Measurements from ENCODE around the gene FAM53A. TPM values are rescaled to one million over a fixed set of nuclear protein-coding genes. Genes with fewer than 3 reads are reported as not detected.

FAM53A gene
- total RNA-seq, 1 experiment from 2014 or later, result 3.1 TPM

- BruUV-seq (replicated peaks), result no TSS peak
- CTCF ChIA-PET, result no interaction called here
Observed at GRCh38 chr4:1668488-1668840, 15.6 kb downstream of the FAM53A start.

GRCh38 chr4:1667273-1667672, 16.8 kb downstream of the FAM53A start:
- Histone ChIP-seq H3K4me3 (ENCODE audit: low read length) (no peak overlapping the region), H3K27ac (ENCODE audit: low read length) (no peak overlapping the region), H3K4me1 (ENCODE audit: insufficient read depth, low read length) (no peaks in the 10 kb centered on the region), H3K27me3 (ENCODE audit: low read length) (no peaks in the 10 kb centered on the region), H3K36me3 (ENCODE audit: low read depth, low read length) (no peaks in the 10 kb centered on the region), H3K9me3 (ENCODE audit: low read length) (no peaks in the 10 kb centered on the region), H3F3A (ENCODE audit: low read length, unreplicated experiment) (no peaks in the 10 kb centered on the region), H4K20me1 (ENCODE audit: low read length) (no peaks in the 10 kb centered on the region), H3K9ac (ENCODE audit: low read length) (no peak overlapping the region), H3K79me2 (ENCODE audit: low read length) (no peaks in the 10 kb centered on the region), H3K9me2 (replicated peaks; ENCODE audit: low read length) (no peaks in the 10 kb centered on the region), H2AFZ (ENCODE audit: low read length) (no peak overlapping the region), H3K4me2 (ENCODE audit: low read length) (no peak overlapping the region)
- no peak for DNase-seq
- ChIA-PET CTCF (no interaction called here), POLR2A (ENCODE audit: unreplicated experiment) (no interaction called here)
- intact Hi-C loops (cut with micrococcal nuclease), result no loop called here
- ATAC-seq, result no peak
- no TSS peak for BruUV-seq (replicated peaks)
- TF ChIP-seq EZH2phosphoT487 (IDR thresholded peaks at IDR 0.05; ENCODE audit: borderline replicate concordance, low read length) (no peak), EZH2 (IDR thresholded peaks at IDR 0.05; ENCODE audit: low read length, unreplicated experiment) (no peak), CTCF (conservative IDR thresholded peaks at IDR 0.05; ENCODE audit: low read depth, low read length) (no peak)

More at GRCh38 chr4:1668488-1668840, 15.6 kb downstream of the FAM53A start:
- H3K4me2 ChIP-seq (ENCODE audit: low read length), result no peak overlapping the region
- no peaks in the 10 kb centered on the region for H3K9me2 ChIP-seq (replicated peaks; ENCODE audit: low read length)
- no peaks in the 10 kb centered on the region for H3F3A ChIP-seq (ENCODE audit: low read length, unreplicated experiment)
- no peaks in the 10 kb centered on the region for H4K20me1 ChIP-seq (ENCODE audit: low read length)
- no peak for DNase-seq
- intact Hi-C loops (cut with micrococcal nuclease), result no loop called here
- no peaks in the 10 kb centered on the region for H3K9me3 ChIP-seq (ENCODE audit: low read length)
- no peaks in the 10 kb centered on the region for H3K4me1 ChIP-seq (ENCODE audit: insufficient read depth, low read length)
- ATAC-seq, result no peak
- no peak overlapping the region for H3K9ac ChIP-seq (ENCODE audit: low read length)
- TF ChIP-seq CTCF (conservative IDR thresholded peaks at IDR 0.05; ENCODE audit: low read depth, low read length) (no peak), EZH2 (IDR thresholded peaks at IDR 0.05; ENCODE audit: low read length, unreplicated experiment) (no peak), EZH2phosphoT487 (IDR thresholded peaks at IDR 0.05; ENCODE audit: borderline replicate concordance, low read length) (no peak)
- H3K27me3 ChIP-seq (ENCODE audit: low read length), result no peaks in the 10 kb centered on the region
- no peaks in the 10 kb centered on the region for H3K79me2 ChIP-seq (ENCODE audit: low read length)
- no peak overlapping the region for H3K27ac ChIP-seq (ENCODE audit: low read length)
- H3K36me3 ChIP-seq (ENCODE audit: low read depth, low read length), result no peaks in the 10 kb centered on the region
- H3K4me3 ChIP-seq (ENCODE audit: low read length), result no peak overlapping the region
- H2AFZ ChIP-seq (ENCODE audit: low read length), result no peak overlapping the region
- POLR2A ChIA-PET (ENCODE audit: unreplicated experiment), result no interaction called here

GRCh38 chr4:1666391-1666790, 17.7 kb downstream of the FAM53A start:
- Histone ChIP-seq H3K9me2 (replicated peaks; ENCODE audit: low read length) (no peaks in the 10 kb centered on the region), H3K27ac (ENCODE audit: low read length) (no peak overlapping the region), H3F3A (ENCODE audit: low read length, unreplicated experiment) (no peaks in the 10 kb centered on the region), H4K20me1 (ENCODE audit: low read length) (no peaks in the 10 kb centered on the region), H3K4me1 (ENCODE audit: insufficient read depth, low read length) (no peaks in the 10 kb centered on the region), H3K4me2 (ENCODE audit: low read length) (no peak overlapping the region), H3K9me3 (ENCODE audit: low read length) (no peaks in the 10 kb centered on the region), H3K27me3 (ENCODE audit: low read length) (no peaks in the 10 kb centered on the region), H3K36me3 (ENCODE audit: low read depth, low read length) (no peaks in the 10 kb centered on the region), H3K79me2 (ENCODE audit: low read length) (no peaks in the 10 kb centered on the region), H3K9ac (ENCODE audit: low read length) (no peak overlapping the region), H2AFZ (ENCODE audit: low read length) (no peak overlapping the region), H3K4me3 (ENCODE audit: low read length) (no peak overlapping the region)
- DNase-seq, result no peak
- ChIA-PET POLR2A (ENCODE audit: unreplicated experiment) (no interaction called here), CTCF (no interaction called here)
- TF ChIP-seq EZH2phosphoT487 (IDR thresholded peaks at IDR 0.05; ENCODE audit: borderline replicate concordance, low read length) (no peak), EZH2 (IDR thresholded peaks at IDR 0.05; ENCODE audit: low read length, unreplicated experiment) (no peak), CTCF (conservative IDR thresholded peaks at IDR 0.05; ENCODE audit: low read depth, low read length) (no peak)
- no TSS peak for BruUV-seq (replicated peaks)
- ATAC-seq, result no peak
- intact Hi-C loops (cut with micrococcal nuclease), result no loop called here

Measured in PC-3 (cell line).